GM18511 (cell line): ENCODE results near the gene IZUMO2.

ENCODE experiments used
- ATAC-seq: cut with Tn5 transposase; IDR thresholded peaks from one replicate; pipeline ENCODE4 v1.9.1; 2021; ENCODE audit warnings: mild to moderate bottlenecking, moderate library complexity; ENCODE audit not compliant: unreplicated experiment

Gene IZUMO2

GRCh38 chr19:50162988-50163387 is at the start of gene IZUMO2:
IZUMO2 (minus strand) TSS chr19:50163281; CDS start chr19:50163194, 87 bp downstream.
- no peak for ATAC-seq

- no peak for ATAC-seq
Measured at GRCh38 chr19:50210425-50210824, 47.3 kb upstream of the IZUMO2 start.

- no peak for ATAC-seq
Measured at GRCh38 chr19:50209131-50209530, 46.0 kb upstream of the IZUMO2 start.

- ATAC-seq: no peak
Measured at GRCh38 chr19:50207730-50208129, 44.6 kb upstream of the IZUMO2 start.

GRCh38 chr19:50206191-50206590 is 43.1 kb upstream of the IZUMO2 start:
- ATAC-seq: no peak

GRCh38 chr19:50205681-50206138 is 42.6 kb upstream of the IZUMO2 start:
- no peak for ATAC-seq

- ATAC-seq: no peak
Measured at GRCh38 chr19:50204811-50205675, 42.0 kb upstream of the IZUMO2 start.

- ATAC-seq: no peak
Measured at GRCh38 chr19:50204081-50204428, 41.0 kb upstream of the IZUMO2 start.

- ATAC-seq: no peak
Measured at GRCh38 chr19:50203281-50204080, 40.4 kb upstream of the IZUMO2 start, which contains the start of gene MYH14. MYH14 (plus strand) TSS chr19:50203622; CDS start chr19:50210366, 6,744 bp downstream.

- ATAC-seq: no peak
Measured at GRCh38 chr19:50202962-50203280, 39.8 kb upstream of the IZUMO2 start.

GRCh38 chr19:50202386-50202785 is 39.3 kb upstream of the IZUMO2 start:
- ATAC-seq: no peak

GRCh38 chr19:50199259-50199555 is 36.1 kb upstream of the IZUMO2 start:
- no peak for ATAC-seq

GRCh38 chr19:50198431-50199258 is 35.6 kb upstream of the IZUMO2 start:
- ATAC-seq: no peak

- ATAC-seq: no peak
Measured at GRCh38 chr19:50197348-50197747, 34.3 kb upstream of the IZUMO2 start.

- no peak for ATAC-seq
Measured at GRCh38 chr19:50196322-50196932, 33.3 kb upstream of the IZUMO2 start.

GRCh38 chr19:50195224-50195623 is 32.1 kb upstream of the IZUMO2 start:
- ATAC-seq: no peak

- no peak for ATAC-seq
Measured at GRCh38 chr19:50192463-50193211, 29.6 kb upstream of the IZUMO2 start.

GRCh38 chr19:50191216-50191615 is 28.1 kb upstream of the IZUMO2 start:
- no peak for ATAC-seq

- ATAC-seq: no peak
Measured at GRCh38 chr19:50190439-50190891, 27.4 kb upstream of the IZUMO2 start.

GRCh38 chr19:50189331-50189730 is 26.2 kb upstream of the IZUMO2 start:
- no peak for ATAC-seq
